GM19238 (cell line): ENCODE results near the gene ALK.

Experiments used
- DNase-seq: peaks from one replicate; pipeline ENCODE4 v3.0.0; 2011; ENCODE audit warnings: low spot score; ENCODE audit not compliant: insufficient read length

ALK gene

DNA sequence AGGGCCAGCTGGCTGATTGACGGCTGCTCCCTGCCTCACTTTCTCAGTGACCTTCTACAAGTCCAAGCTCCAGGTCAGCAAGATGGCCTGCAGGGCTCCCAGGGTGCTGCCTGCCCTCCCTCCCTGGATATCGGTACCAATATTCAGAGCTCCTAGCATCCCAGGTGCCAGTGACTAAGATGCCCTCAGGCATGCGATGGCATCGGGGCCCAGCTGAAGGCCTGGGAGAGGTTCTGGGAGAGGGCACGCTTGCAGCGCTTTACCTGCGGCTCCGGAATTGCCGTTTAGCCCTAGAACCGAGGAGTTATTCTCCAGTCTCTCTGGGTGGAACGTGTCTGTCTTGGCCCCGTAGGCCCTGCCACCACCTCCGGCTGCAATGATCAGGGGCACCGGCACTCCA is 689.3 kb downstream of the ALK start:
- DNase-seq: no peak

DNA sequence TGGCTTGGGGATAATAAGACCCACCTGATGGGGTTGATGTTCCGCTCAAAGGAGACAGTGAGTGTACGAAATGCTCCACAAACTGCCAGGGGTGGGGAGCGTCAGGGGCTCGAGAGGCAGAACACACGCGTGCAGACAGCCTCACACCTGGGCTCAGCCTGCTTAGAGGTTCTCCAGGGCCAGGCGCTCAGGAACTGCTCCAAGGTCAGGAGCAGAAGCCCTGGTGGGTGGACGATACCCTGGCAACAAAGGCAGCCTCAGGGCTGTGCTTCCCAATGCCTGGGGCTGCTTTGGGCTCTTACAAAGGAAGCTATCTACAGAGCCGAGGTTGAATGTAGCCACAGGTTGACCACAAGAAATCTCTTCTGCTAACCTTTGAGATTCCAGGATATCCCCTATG is 691.7 kb downstream of the ALK start:
- no peak for DNase-seq

DNA sequence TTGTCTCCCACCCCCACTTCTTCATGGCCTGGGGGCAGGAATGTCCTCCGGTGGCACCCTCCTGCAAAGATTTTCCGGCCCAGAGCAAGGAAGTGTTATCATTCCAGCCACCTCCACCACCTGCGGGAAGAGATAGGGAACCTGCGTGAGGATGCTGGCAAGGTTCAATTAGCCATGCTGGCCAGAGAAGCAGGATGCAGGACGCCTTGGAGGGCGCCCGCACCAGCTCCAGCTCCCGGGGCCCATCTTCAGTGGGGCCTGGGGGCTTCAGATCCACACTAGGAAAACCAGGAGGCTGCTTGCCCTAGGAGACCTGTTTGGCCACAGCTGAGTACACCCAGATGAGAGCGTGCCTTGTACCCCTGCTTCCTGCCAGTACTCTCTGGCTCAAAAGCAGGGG is 692.4 kb downstream of the ALK start:
- no peak for DNase-seq

DNA sequence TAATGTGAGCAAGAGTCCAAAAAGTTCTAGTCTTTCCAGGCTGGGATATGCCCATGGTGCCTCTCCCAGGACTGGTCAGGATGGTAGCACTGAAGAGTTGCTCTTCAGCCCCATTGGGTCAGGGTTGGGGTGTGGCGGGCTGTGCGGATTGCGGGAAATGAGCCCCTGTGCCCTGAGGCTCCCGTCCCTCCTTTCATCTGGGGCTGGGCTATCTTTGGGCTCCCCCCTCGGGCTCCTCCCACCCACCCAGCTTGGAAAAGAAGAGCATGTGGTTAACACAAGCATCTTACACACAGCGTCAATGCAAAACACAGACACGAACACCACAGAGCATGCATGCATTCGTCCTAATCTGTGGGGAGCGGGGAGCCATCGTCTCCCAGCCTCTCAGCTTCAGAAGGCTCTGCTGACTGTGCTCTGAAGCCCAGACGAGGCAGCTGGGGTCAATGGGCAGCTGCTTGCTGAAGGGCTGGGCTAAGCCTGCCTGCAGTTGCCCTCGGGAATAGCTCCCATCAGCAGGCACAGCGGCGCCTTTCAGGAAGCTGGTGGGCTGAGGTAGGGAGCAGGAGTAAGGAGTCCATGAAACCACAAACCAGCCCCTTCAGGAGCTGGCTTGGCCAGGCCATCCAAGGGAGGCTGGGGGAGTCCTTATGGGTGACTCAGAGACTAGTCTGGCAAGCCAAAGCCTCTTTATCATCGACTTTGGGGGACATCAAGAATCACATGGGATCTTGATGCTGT is 693.3 kb downstream of the ALK start:
- DNase-seq: no peak

DNA sequence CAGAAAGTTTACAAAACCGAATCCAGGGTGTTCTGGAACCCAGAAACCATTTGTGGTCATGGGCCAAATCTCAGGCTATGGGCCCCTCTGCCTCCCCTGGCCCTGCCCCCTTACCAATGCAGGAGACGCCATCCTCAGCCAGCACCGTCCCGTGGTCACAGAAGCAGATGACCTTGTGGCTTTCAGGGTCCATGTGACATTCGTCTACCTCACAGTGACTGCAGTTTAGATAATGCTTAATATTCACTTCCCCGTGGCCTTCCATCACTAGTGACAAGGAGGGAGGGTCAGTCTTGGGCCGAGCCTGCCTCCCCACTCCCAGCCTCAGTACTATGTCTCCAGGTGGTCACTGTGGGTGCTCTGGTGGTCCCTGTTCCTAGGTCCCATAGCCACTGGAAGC is 694.6 kb downstream of the ALK start:
- no peak for DNase-seq

DNA sequence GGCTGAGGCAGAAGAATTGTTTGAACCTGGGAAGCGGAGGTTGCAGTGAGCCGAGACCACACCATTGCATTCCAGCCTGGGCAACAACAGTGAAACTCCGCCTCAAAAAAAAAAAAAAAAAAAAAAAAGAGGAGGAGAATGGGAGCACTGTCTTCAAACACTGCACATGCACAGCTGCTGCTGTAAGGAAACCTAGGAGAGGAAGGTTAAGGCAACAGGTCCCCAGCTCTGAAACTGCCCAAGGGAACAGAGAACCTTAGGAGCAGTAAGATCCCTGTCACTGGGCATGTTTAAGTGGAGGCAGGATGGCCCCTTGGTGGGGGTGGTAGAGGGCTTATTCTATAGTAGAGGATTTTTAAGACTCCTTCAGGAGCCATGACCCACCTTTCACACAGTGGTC is 695.0 kb downstream of the ALK start:
- DNase-seq: no peak

DNA sequence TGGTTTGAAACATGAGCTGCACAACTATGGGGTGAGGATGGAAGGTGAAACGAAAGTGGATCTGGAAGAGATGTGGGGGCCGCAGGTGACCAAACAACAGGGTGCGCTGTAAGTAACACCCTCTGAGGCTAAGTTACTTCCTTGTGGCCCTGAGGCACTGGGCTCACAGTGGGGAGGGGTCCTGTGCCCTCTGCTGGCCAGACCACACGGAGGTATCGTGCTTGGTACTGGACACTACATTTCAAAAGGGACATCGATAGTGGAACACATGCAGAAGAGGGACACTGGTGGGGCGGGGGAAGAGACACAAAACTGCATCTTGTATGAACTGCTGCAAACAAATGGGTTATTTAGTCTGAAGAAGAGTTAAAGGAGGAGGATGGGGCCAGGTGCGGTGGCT is 695.6 kb downstream of the ALK start:
- no peak for DNase-seq

DNA sequence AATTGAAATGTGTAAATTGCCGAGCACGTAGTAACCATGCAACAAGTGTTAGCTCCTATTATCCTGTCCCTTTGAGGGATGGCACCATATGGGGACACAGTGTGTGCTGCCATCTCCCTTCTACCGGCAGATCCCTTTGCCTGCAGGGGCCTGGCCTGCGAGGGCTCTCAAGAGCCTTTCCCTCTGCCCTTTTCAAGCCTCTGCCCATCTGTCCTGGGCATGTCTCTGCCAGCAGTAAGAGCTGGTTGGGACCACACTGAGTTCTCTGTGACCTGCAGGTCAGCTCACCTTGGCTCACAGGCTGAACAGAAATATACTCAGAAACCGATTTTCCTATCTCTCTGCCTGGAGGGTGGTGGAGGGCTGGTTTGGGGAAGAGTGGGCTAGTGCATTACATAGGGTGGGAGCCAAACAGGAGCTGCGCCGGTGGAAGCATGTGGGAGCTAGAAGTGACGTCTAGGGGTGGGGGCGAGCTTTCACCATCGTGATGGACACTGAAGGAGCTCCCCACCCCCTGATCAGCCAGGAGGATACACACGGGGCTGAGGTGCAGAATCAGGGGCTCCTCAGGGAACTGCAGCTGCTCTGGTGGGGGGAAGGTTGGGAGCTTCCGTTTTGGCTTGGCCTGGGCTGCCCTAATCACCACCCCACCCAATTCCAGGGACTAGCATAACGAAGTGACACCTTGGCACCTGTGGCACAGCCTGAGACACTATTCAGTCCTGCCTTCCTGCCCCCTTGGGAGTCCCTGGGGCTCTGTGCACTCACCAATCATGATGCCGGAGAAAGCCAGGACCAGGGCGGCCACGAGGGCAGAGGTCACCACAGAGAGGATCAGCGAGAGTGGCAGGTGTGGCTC is 696.5 kb downstream of the ALK start:
- no peak for DNase-seq

DNA sequence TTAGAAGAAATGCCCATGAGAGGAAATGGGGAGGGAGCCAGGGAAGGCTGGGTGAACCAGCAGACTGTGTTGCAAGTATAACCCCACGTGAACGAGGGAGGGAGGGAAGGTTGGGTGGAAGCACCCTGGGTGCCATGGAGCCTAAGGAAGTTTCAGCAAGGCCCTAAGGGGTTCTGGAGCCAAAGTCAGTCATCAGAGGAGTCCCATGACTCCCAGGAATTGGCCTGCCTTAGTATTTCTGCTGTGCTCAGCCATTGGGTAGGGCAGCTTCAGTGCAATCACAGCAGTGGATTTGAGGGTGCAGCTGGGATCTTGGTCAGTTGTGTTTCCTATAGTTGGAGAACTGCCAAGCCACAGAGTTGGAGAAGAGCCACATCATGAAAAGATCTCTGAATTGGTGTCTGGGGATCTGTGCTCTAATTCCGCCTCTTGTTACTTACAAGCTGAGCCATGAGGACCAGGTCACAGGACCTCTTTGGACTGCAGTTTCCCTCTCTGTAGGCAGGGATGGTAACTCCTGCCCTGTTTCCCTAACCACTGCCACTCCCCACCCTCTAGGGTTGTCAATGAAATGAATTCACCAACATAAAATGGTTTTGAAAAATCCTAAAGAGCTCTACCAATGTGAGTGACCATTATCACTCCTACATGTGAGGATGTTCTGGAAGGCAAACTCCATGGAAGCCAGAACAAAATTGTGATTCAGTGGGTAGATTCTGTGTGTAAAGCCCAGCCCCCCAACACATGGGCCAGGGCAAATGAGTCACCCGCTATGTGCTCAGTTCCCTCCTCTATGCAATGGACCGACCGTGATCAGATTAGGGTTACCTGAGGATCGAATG is 697.3 kb downstream of the ALK start:
- no peak for DNase-seq

DNA sequence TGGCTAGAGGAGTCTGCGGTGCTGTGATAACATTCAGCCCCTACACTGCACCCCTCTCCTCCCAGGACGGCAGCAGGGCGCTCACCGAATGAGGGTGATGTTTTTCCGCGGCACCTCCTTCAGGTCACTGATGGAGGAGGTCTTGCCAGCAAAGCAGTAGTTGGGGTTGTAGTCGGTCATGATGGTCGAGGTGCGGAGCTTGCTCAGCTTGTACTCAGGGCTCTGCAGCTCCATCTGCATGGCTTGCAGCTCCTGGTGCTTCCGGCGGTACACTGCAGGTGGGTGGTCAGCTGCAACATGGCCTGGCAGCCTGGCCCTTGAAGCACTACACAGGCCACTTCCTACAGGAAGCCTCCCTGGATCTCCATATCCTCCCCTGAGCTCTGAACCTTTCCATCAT is 698.1 kb downstream of the ALK start:
- no peak for DNase-seq

DNA sequence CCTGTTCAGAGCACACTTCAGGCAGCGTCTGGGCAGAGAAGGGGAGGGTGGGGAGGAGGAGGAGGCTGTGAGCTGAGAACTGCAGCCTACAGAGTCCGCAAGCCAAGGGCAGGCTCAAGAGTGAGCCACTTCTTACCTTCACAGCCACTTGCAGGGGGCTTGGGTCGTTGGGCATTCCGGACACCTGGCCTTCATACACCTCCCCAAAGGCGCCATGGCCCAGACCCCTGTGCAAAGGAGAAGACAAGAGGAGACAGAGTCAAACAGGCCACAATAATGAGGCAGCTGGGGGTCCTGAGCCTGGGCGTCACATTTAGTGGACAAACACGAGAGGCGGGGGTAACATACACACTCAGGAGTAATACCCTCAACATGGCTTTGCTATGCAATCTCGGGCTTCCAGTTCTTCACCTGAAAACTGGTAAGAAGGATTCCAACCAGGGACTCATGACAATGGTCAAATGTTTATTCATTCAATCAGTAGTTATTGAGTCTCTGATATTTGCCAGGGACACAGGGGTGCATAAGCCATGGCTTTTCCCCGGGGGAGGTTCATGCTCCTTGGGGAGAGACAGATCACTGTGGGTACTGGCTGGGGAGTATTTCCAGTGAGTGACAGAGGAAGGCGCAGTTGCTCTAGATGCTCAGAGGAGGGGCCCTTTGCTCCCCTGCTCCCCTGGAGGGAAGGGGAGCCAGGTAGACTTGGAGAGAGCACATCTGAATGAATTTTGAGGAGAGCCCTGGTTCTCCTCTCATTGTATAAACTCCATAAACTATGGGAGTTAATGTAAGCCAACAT is 698.8 kb downstream of the ALK start:
- DNase-seq: no peak

DNA sequence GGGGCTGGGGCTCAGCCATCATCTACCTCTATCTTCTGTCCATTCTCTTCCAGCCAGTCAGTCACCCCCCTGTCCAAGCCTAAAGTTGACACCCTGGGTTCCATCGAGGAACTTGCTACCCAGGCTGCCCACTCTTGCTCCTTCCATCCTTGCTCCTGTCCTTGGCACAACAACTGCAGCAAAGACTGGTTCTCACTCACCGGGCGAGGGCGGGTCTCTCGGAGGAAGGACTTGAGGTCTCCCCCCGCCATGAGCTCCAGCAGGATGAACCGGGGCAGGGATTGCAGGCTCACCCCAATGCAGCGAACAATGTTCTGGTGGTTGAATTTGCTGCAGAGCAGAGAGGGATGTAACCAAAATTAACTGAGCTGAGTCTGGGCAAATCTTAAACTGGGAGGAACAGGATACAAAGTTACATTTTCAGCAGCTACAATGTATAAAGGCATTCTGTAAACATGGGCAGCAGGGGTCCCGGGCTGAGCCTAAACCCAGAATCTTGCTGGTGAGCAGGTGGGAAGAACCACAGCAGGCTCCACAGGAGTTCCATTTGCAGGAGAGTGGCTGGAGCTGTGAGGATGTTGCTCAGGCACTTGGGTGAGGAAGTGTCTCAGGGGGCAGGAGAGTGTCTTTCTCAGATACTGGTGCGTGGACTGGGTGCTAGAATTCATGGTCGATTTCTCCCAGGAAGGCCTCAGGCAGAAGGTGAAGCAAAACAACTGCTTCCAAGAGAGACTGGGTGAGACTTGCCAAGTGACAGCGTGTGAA is 700.7 kb downstream of the ALK start:
- no peak for DNase-seq

DNA sequence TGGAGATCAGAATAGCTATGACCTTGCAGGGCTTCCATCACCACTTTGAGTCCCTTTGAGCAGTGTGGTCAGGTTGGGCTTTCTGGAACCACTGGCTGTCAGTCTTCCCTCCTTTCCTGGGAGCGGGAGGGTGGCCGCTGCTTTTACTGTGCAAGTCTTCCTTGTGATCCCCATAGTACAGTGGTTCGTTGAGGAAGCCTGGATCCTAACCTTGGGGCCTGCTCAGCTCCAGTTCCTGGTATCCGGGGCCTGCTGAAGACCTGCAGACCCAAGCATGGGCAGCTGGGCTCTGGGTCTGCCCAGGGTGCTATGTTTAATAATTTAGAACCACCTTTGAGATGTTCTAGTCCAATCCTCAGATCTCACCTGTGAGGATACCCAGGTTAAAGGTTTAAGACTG is 702.0 kb downstream of the ALK start:
- no peak for DNase-seq

DNA sequence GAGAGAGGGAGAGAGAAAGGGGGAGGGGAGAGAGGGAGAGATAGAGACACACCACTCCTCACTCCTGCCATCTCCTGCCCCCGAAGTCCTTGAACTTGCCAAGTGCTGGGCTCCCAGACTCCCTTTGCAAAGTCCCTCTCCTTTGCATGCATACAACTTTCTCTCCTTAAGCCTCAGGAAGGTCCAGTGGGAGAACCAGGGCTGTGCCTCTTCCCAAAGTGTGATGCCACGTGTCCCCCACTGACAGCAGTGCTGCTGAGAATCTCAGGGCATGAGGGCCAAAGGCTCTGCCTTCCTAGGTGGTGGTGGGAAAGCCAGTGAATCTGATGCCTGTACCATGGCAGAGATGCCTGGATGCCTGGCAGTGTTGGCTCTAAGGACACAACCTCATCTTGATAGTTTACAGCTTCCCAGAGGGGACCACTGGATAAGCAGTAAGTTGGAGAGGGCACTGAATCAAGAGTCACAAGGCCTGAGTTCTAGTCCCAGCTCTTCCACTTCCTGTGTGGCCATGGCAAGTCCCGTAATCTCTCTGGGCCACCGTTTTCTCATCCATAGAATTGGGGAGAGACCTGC is 702.7 kb downstream of the ALK start:
- DNase-seq: no peak

DNA sequence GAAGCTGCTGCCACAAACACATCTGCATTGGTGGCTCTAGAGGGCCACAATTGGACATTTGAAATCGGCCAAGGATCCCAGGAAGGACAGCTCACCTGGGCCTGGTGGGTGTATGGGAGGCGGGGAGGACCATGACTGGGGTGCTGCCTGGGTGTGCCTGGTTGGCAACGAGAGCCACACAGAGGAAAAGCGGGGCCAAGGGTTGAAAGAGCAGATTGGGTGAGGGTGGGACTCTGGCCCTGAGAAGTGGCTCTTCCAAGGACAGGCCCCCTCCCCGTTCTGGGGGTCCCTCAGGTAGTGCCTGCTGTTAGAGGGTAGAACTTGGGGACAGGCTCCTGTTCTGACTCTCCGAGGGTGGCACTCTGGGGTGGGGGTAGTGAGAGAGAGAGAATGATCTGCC is 703.3 kb downstream of the ALK start:
- DNase-seq: no peak

DNA sequence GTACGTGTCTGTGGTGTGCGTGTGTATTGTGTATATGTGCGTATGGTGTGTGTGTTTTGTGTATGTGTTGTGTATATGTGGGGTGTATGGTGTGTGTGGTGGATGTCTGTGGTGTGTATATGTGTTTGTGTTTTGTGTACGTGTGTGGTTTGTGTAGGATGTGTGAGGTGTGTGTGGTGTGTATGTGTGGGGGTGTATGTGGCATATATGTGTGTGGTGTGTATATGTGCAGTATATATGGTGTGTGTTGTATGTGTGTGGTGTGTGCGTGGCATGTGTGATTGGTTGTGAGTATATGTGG is 704.8 kb downstream of the ALK start:
- no peak for DNase-seq

DNA sequence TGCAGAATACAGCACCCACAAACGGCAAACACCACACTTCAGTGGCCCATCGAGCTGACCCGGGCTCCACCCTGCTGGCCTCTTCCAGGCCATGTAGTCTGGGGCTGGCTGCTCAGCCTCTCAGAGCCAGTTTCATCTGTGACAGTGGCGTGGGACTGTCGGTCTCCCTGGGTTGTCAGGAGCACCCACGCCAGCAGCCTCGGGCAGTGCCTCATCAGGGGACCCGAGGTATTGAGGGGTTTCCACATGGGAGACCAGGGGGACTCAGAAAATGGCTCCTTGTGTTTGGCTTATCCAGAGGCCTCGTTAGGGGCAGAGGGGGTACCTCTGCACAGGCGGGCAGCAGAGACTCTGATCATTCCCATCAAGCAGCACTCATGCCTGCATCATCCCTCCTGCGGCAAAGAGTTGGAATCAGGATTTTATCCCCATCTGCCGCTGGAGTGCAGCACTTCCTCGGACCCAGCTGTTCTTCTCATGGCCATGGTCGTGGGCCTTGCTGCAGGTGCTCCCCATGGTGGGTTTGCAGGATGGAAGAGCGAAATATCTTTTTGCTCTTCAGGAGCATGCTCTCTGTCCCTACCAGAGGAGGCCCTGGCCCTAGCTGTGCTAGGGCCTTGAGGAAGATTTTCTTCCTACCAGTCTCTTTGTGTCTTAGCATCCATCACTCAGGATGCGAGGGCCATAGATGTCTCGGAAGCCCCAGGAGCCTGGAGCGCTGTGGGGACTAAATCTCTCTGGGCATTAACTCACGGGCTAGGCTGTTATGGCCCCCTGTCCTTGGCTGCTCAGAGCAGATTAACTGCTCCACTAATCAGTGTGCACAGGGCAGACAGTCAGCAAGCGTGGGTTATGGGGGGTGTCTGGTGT is 705.4 kb downstream of the ALK start:
- no peak for DNase-seq

DNA sequence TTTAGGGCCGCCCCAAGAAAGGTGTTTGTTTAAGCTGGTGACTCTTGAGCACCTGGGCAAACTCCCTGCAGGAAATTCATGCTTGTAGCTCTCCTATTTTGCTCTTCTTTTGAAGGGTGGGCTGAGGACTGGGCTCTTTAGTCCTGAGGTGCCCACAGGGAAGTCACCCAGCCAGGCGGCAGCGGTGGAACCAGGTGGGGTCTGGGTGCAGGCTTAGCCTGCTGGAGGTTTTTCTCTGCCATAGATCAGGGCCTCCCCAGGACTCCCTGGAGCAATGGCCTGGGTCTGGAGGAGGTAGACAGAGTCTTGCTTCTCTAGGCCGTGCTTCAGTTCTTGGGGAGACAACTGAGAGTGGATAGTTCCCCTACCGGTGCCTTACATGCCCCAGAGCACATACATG is 706.3 kb downstream of the ALK start:
- DNase-seq: no peak

DNA sequence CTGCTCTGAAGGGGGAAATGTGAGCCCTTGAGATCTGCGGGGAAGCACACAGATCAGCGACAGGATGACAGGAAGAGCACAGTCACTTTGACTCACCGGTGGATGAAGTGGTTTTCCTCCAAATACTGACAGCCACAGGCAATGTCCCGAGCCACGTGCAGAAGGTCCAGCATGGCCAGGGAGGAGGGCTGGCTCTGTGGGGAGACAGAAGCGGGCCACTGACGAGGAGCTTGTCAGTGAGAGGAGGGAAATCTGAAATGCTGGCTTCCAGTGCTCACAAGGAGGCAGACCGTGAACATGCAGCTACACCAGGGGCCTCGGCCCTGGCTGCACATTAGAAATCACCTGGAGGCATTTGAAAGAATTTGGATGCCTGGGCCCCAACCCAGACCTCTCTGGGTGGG is 707.5 kb downstream of the ALK start:
- no peak for DNase-seq
